ENCODE measurements around the gene SOCS4.
"Not testable (repeated sequence)": the region's sequence is repeated elsewhere in the genome, so short reads cannot be mapped to it uniquely, and the experiment has no call there.

SOCS4 gene, protein sequence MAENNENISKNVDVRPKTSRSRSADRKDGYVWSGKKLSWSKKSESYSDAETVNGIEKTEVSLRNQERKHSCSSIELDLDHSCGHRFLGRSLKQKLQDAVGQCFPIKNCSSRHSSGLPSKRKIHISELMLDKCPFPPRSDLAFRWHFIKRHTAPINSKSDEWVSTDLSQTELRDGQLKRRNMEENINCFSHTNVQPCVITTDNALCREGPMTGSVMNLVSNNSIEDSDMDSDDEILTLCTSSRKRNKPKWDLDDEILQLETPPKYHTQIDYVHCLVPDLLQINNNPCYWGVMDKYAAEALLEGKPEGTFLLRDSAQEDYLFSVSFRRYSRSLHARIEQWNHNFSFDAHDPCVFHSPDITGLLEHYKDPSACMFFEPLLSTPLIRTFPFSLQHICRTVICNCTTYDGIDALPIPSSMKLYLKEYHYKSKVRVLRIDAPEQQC

DNA sequence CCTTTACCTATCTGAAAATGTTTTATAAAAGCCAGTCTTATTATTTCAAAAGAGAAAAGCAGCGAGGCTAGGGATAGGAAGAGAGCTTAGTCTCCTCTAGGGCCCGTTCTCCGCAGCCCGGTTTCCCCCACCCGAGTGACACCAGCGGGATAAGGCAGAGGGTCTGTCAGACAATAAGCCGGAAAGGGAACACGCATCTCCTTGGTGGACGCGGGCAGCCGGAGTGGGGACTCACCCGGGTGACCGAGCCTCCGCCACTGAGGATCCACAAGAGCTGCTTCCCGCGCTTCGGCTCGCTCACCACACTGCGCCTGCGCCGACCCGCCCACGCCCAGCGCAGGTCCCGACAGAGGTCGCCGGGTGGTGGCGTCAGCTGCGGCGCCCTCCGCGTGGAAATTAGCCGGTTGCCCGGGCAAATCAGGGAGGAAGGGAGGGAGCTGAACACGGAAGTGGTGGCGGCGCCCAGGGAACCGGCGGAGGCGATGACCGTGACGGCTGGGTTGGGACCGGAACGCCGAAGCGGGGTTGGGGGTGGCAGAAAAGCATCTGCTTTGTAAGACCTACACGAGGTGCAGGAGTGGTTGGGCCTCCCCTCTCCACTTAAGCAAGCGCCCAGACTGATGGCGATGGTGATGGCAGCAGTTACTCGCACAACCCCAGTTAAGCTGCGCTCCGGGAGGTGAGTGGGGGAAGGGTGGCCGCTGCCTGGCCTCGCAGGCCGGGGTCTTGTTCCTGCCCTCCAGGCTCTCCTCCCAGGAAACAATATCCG is at the start of gene SOCS4, which contains the start of gene WDHD1:
Gene SOCS4, plus strand, starts transcription at position 444 of the 769 bp plus-strand sequence. CDS start 15,806 bp downstream, outside the sequence.
Gene WDHD1, minus strand, starts transcription at position 307 of the 769 bp plus-strand sequence. CDS start 312 bp downstream, outside the sequence.
- DNase-seq, result peak; percentile 85 to 96 (median 94)

DNA sequence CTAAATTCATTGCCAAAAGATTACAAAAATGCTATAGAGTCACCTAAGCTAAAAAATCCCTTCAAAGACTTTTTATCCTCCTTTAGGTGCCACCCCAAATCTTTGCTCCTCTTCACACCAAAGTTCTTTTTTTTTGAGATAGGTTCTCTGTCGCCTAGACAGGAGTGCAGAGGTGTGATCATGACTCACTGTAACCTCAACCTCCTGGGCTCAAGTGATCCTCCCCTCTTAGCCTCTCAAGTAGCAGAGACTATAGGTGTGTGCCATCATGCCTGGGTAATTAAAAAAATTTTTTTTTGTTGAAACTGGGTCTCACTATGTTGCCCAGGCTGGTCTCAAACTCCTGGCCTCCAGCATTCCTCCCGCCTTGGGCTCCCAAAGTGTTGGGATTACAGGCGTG is 48.0 kb upstream of the SOCS4 start:
- no peak for DNase-seq

DNA sequence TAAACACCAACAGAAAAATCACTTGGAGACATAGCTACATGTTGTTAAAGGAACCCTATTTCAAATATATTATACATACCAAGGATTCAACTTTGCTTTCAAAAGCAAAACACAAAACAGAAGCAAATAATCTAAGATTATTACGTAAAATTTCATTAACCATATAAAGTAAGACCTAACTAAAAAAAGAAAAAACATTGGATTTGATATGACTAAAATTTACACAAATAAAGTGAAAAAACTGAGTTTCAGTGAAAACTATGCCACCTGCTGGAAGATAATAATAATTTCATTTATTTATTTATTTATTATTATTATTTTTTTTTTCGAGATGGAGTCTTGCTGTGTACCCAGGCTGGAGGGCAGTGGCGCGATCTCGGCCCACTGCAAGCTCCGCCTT is 45.3 kb upstream of the SOCS4 start:
- DNase-seq, result no peak

DNA sequence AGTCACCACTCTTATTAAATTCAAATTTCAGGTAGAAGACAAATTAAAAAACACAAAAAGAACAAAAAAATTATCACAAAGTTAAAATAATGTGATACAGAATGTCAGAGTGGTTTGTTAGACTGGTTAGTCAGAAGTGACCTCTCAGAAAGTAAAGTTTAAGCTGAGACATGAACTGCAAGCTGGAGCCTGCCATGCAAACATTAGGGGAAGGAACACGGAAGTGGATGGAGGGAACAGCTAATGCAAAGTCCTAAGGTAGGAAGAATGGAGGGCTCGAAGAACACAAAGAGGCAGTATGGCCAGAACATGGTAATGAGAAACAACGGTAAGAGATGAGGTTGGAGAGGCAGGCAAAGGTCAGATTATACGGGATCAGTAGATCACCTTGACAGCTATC is 41.9 kb upstream of the SOCS4 start:
- no peak for DNase-seq

DNA sequence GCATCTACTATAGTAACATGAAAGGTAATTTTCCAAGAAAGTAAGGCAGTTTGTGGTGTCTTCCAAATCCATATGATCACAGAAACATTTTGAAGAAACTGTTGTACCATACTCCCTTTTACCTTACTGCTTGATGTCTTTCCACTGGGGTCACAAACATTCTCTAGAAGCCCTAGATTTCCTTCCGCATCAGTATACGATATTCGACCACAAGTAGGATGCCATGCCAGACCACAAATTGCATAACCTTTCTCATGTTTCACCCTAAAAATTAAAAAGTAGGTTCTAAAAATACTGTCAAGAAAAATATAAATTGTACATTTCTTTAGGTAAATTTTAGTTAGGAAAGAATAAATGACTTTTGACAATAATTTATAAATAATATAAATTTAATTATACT is 26.7 kb upstream of the SOCS4 start:
- no peak for DNase-seq

DNA sequence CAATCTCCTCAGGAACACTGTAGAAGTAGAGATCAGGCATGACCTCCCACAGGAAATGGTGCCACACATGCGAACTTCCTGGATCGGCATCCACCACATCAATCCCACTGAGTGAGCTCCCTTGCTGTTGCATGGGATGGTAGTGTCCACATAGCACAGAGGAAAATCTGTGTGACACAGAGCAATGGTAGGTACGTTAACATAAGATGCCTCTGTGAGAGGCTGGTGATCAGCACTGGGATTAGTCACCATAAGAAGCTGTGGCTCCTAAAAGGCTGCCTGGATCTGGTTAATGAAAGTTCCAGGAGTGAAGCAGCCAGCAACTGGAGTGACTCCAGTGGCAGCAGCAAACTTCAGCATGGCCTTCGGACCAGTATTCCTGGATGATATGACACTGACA is 22.0 kb upstream of the SOCS4 start:
- DNase-seq, result no peak

DNA sequence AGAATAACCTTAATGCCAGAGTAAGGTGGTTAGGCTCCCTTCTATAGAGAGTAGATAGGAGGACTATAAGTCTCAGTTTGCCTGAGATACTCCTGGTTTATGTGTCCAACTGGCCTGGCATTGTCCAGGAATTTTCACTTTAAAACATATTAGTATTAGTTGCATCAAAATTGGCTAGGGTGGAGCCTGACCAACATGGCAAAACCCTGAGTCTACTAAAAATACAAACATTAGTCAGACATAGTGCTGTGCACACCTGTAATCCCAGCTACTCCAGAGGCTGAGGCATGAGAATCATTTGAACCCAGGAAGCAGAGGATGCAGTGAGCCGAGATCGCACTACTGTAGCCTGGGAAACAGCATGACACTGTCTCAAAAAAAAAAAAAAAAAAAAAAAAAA is 12.0 kb upstream of the SOCS4 start:
- DNase-seq, result no peak

DNA sequence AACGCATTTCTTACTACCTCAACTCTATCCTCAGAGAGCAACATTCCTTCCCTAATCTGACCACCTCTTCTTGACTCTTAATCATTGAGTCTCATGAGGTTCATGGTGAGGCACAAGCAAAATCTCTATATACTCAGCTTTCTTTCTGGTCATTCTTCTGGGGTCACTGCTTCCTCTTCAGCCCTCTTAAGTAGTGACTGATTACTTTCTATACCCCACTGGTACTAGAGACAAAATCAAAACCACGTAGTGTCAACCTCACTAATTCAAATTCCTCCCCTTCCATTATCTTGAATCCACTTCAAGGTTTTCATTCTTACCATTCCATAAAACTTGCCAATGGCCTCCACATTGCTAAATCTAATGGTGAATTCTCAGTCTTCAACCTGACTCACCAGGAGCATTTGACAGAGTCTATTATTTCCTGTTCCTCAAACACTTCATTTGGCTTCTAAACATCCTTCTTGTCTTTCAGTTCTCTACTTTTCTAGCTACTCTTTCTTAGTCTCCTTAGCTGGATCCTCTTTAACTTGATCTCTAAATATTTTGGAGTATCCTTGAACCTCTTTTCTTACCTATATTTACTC is 7.0 kb upstream of the SOCS4 start:
- no peak for DNase-seq

DNA sequence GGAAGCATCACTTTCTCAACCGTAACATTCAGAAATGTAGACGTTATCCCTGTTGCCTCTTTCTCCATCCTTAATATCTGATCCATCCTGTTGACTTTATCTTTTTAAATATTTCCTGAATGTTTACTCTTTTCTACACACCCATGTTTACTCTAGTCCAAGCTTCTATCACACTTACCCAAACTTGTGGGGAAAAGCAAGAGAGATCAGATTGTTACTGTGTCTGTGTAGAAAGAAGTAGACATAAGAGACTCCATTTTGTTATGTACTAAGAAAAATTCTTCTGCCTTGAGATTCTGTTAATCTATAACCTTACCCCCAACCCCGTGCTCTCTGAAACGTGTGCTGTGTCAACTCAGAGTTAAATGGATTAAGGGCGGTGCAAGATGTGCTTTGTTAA is 2.7 kb upstream of the SOCS4 start:
- DNase-seq, result not testable (repeated sequence)

DNA sequence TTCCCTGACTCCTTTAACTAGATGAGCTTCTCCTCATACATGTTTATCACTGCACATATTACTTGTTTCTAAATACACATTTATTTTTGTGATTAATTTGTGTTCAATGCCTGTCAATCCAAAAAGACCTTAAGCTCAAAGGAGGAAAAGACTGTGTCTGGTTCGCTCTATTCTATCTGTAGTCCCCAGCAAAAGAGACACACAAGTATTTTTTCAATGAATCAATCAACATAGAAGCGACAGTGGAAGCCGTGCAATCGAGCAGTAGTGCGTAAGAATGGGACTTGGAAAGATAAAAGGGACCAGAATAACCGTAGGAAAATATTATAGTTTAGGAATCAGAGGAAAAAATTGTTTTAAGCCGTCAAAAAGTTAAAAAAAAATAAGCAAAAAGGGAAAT is 1.1 kb upstream of the SOCS4 start:
- no peak for DNase-seq

DNA sequence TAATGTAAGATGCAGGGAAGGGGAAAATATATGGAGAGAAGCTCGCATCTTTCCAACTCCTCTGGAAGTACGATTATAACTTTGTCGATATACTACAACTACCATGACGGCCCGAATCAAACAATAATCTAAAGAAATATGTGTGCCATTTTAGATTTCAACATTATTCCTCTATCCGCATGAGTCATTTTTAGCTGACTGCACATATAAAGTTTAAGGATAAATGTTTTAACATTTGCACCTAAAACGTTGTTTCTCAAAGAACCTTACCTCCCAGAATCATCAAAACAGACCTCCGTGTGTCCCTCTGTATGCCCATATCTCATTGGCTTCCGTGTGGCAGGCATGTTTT is 619 bp upstream of the SOCS4 start:
- no peak for DNase-seq

DNA sequence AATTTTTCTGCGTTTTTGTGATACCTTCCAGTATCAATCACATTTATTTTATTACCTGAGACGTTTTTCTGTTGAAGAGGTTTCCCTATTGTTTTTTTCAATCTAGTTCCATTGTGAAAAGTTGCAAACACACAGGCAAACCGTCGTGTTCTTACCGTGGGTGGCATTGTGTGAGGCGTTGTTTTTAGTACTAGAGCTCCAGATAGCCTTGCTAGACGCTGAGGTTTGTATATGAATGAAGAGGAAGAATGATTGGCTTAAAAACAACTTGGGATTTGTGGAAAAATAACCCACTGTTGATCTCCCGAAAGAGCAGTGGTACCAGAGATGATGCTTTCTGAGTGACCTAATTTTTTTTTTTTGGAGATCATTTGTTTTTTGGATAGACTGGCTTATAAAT is 1.0 kb downstream of the SOCS4 start:
- no peak for DNase-seq

DNA sequence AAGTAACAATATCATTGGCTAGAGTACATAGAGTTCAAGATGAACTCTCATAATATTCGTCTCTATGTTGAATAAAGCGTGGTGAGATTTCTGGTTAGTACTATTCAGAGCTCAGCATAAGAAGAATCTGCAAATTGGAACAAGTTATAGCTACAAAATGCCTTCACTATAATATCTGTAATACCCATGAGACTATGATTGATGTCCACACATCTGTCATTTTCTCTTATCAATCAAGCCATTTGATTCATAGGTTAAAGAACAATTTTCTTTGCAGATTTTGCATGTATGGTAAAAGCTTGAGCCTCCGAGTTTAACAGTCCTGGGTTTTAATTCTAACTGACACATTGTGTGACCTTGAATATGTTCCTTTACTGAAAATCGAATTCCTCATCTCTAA is 1.4 kb downstream of the SOCS4 start:
- no peak for DNase-seq

DNA sequence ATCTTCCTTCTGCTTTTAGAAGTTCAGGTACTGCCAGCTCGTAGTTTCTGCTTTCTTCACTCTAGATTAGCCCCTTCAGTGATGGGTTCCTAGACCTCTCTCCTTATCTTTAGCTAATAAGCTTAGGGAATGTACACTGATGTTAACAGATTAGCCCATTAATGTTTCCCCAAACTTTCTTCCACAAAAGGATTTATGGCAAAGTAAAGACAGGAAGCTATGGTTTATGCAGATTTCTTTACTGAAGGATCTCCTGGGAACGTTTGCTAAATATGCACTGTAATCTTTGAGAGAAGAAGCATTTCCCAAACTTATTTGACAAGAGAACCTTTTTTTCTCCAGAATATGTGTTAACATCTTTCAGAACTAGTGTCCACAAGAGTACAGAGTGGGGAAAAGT is 4.2 kb downstream of the SOCS4 start:
- DNase-seq, result no peak

DNA sequence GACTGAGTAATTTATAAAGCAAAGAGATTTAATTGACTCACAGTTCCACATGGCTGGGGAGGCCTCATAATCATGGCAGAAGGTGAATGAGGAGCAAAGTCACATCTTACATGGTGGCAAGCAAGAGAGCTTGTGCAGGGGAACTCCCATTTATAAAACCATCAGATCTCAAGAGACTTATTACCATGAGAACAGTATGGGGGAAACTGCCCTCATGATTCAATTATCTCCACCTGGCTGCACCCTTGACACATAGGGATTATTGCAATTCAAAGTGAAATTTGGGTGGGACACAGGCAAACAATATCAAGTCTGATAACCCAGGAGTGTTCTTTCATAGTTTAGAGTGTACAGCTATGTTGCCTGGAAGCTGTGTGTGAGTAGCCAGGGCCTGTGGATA is 11.0 kb downstream of the SOCS4 start:
- DNase-seq, result not testable (repeated sequence)

DNA sequence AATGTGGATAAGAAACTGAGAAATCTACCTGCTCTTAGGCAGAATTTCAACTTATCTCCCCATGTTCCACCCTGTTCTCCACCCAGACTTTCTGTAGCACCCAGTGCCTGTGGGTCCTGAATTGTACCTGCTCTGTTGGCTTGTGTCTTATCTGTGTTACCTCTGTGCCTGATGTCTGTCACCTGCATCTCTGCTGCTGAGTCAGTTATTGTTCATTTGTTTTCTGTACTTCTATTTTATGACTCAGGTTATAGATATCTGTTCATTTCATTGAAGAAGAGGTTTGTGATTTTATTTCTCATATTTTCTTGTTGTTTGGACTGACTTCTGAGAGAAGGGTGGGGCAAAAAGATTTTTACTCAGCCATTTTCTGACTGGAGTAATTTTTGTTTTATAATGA is 11.7 kb downstream of the SOCS4 start:
- DNase-seq, result no peak

DNA sequence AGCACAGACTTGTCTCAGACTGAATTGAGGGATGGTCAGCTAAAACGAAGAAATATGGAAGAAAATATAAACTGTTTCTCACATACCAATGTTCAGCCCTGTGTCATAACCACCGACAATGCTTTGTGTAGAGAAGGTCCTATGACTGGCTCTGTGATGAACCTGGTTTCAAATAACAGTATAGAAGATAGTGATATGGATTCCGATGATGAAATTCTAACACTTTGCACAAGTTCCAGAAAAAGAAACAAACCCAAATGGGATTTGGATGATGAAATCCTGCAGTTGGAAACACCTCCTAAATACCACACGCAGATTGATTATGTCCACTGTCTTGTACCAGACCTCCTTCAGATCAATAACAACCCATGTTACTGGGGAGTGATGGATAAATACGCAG is 16.5 kb downstream of the SOCS4 start:
- DNase-seq, result no peak

DNA sequence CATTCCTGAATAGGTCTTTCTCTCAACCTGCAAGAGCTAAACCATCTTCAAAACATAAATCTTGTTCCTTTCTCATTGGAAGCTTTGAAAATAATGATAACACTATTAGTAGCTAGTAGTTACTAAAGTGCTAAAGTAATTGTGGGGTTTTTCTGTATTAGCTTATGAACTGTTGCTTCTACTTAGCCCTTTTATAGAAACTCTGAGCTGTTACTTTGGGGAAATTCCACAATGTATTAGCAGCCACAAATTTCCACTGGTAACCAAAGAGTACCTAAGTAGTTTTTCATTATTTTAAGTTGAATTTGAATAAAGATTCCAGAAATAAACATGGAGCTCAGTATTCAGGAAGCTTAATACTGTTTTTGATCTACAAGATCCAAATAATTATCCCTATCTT is 18.1 kb downstream of the SOCS4 start:
- DNase-seq, result no peak

DNA sequence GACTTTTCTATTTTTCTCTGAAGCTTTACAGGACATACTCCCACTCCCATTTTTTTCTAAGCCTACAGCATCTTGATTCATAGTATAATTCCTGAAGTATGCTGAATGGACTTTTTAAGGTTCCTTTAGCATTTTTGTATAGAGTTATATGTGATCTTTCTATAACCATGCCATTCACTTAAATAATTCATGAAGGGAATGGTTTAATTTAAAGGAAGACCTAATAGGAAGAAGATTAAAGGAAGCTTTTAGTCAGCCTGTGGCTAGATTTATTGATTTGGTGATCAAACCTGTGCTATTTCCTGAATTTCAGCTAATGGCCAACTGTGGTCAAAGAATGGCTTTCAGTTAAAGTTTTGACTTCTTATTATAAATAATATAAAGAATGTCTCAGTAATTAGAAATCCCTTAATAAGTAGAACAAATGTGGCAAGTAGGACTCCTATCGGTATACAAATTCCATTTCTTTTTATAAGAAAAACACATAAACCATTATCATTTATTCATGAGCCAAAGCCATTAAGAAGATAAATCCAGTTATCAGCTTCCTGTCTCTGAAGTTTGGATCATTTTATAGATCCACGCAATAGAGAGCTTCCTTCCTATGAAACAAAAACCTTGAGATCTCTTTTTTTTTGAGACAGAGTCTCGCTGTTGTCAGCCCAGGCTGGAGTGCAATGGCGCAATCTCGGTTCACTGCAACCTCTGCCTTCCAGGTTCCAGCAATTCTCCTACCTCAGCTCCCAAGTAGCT is 20.4 kb downstream of the SOCS4 start:
- DNase-seq, result no peak

DNA sequence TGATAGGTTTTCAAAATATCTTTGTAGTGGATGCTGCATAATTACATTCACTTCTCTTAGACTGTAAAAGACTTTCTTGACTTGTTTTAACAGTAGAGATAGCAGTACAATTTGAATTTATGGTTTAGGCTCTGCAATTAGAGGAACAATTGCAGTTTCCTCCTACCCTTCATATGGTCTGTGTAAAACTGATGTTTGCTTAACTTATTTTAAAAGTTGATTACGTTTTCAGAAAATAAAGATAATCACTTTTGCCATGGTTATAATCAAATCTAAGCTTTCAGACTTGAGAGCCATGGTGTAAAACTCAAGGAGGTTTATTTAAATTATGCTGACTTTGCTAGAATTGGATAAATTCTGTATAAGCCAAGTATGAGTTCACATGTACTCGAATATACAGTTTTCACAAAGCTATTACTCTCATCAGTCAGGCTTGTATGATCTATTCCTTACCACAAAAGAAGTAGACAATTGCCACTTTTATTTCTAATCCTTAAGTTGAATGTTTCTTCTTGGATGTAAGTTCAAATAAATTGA is 21.9 kb downstream of the SOCS4 start:
- DNase-seq, result no peak

DNA sequence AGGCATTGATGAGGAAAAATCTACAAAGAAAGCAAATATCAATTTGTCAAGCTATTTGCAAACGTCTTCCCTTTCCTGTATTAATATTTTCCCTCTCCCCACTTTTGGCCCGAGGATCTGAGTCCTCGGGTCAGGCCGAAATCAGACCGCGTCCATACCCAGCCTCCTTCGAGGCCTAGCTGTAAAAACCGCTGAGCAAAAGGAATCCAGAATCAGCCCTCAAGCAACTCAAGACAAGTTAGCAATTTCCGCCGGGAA is 24.1 kb downstream of the SOCS4 start:
- no peak for DNase-seq

DNA sequence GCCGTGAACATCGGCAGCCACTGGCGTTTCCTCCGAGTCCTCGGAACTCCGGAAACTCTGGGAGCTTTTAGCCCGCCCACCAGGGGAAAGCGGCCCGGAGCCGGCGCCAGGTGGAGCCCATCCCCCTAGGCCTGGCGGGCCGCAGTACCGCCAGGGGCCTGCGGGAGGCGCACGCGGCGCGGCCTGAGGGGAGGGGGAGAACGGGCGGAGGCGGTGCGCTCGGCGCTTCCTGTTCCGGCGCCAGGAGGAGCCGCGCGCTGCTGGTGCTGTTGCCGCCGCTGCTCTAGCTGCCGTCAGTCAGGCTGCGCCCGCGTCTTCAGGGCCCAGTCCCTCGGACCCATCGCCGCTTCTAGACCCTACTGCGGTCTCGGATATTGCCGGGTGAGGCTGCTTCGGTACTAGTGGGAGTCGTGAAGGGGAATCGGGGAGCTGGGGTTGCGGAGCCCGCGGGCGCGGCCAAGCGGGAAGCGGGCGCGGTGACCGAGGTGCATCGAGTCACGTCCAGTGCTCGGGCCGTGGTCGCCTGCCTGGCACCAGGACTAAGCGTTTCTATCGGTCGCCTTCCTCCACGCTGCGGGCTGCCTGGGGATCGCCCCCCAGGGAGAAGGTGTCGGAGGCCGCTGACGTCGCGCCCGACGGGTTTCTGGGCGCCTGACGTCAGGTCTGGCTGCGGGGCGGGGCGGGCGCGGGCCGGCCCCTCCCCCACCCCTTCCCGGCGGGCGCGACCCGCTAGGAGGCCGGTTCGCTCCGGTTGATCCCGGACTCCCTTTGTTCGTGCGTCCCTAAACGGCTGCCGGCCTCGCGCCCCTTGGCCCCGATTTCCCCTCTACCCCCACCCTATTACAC is 24.6 kb downstream of the SOCS4 start, which contains the start of gene MAPK1IP1L:
Gene MAPK1IP1L, plus strand, starts transcription at position 225 of the 846 bp plus-strand sequence. CDS start 10,037 bp downstream, outside the sequence.
- peak; percentile 85 to 91 (median 87) for DNase-seq
